Transverse colon (tissue), 4 donors: ENCODE results near the gene DGCR2. TPM values are rescaled to one million over a fixed set of nuclear protein-coding genes. Genes with fewer than 3 reads are reported as not detected.

ENCODE experiments used
- DNase-seq: peaks from one replicate; pipeline ENCODE4 v3.0.0-alpha.2; 2019
- H3K27ac ChIP-seq, 4 donors: fragments of 200-600 bp; sonication (generic); 2 replicates each; pipeline ENCODE4 v1.5.1; 2016 to 2018; ENCODE audit warnings: inconsistent platforms in 4 of 4
- H3K27me3 ChIP-seq: fragments of 200-600 bp; sonication (generic); 2 replicates; pipeline ENCODE4 v1.5.1; 2017; ENCODE audit warnings: inconsistent platforms
- H3K36me3 ChIP-seq, 4 donors: fragments of 200-600 bp; sonication (generic); 2 replicates each; pipeline ENCODE4 v1.5.1; 2017 to 2019; ENCODE audit warnings: inconsistent platforms in 4 of 4
- H3K4me1 ChIP-seq, 4 donors: fragments of 200-600 bp; sonication (generic); 2 replicates each; pipeline ENCODE4 v1.5.1; 2017 to 2020; ENCODE audit warnings: inconsistent platforms in 4 of 4
- H3K4me3 ChIP-seq, 4 donors: fragments of 200-600 bp; sonication (generic); 1 replicate in 1 of 4; 2 replicates in 3 of 4; pipeline versions ENCODE4 v1.5.1 to v1.6.1; 2017 to 2019; ENCODE audit warnings: inconsistent platforms in 4 of 4
- H3K9me3 ChIP-seq, 2 donors: fragments of 200-600 bp; sonication (generic); 2 replicates each; pipeline ENCODE4 v1.5.1; 2017 to 2019; ENCODE audit warnings: inconsistent platforms in 2 of 2
- CTCF ChIP-seq, 5 experiments: fragments of 200-600 bp in 3 of 5; fragments of 450-650 bp in 2 of 5; sonication (generic) in 3 of 5; IDR thresholded peaks; 1 replicate in 2 of 5; 2 replicates in 3 of 5; pipeline ENCODE4 v1.5.1; 2016 to 2017; ENCODE audit warnings: antibody characterized with exemption in 5 of 5, inconsistent platforms in 3 of 5, mild to moderate bottlenecking in 2 of 5, moderate library complexity in 1 of 5
- EP300 ChIP-seq: sonication (generic); formaldehyde crosslinking; IDR thresholded peaks from one replicate; pipeline ENCODE4 v1.6.1; 2017; ENCODE audit warnings: antibody characterized with exemption, low read depth
- POLR2A ChIP-seq: fragments of 450-650 bp; IDR thresholded peaks from one replicate; pipeline ENCODE4 v1.6.1; 2016; ENCODE audit warnings: antibody characterized with exemption, mild to moderate bottlenecking, moderate library complexity
- POLR2AphosphoS5 ChIP-seq, 3 donors: sonication (generic); formaldehyde crosslinking; IDR thresholded peaks; one replicate each; pipeline ENCODE4 v1.6.1; 2016; ENCODE audit warnings: antibody characterized with exemption in 3 of 3
- WGBS, 2 donors: methylation state at CpG; one replicate each; pipeline ENCODE4 v1.1.5; 2018; ENCODE audit warnings: low coverage in 1 of 2; 5-methylcytosine and 5-hydroxymethylcytosine counted together
- in situ Hi-C, 4 donors: fragments of 200-750 bp; cut with MboI; loops; one replicate each; pipeline versions ENCODE4 v1.15.0 to v1.15.1; 2017; ENCODE audit warnings: low sequenced_read_pairs in 3 of 4, low pct_ligation_motif_present in 1 of 4, low pct_unique_long_range_greater_than_20kb in 1 of 4
- intact Hi-C: fragments of 100-400 bp; cut with DNase I; formaldehyde crosslinking; loops from one replicate; pipeline ENCODE4 v1.15.1; 2023; ENCODE audit warnings: low total_unique reads
- total RNA-seq, 4 donors: library from RNA; depleted of rRNA; stranded (reverse); fragments of >200 nt; gene quantifications; one replicate each; pipeline ENCODE4 v1.1.0, GENCODE V29; 2016

The DGCR2 gene
- total RNA-seq, 4 donors from 2014 or later, result 71.6 to 106 (median 94.3) TPM

GRCh38 chr22:19094393-19094997, 27.7 kb downstream of the DGCR2 start:
- H3K4me3 ChIP-seq, result no peak overlapping the region
- no peak for TF ChIP-seq CTCF (IDR thresholded peaks at IDR 0.05)
- TF ChIP-seq EP300, result no peak
- TF ChIP-seq POLR2AphosphoS5 (IDR thresholded peaks at IDR 0.05), result no peak
- no peak for TF ChIP-seq POLR2A
- no peaks in the 10 kb centered on the region for H3K4me1 ChIP-seq
- in situ Hi-C loops, result no loop called here
- intact Hi-C loops, result no loop called here
- H3K27ac ChIP-seq, result no peak overlapping the region
- no peaks in the 10 kb centered on the region for H3K9me3 ChIP-seq
- WGBS, 2 donors, result 89 to 91% methylated on average over 3 to 4 of the region's 4 CpGs
- no peaks in the 10 kb centered on the region for H3K36me3 ChIP-seq
- no peak for DNase-seq
- H3K27me3 ChIP-seq, result no peaks in the 10 kb centered on the region

- in situ Hi-C loops, result no loop called here
- H3K4me3 ChIP-seq, result no peak overlapping the region
- 97 to 100% methylated on average over 3 to 4 of the region's 4 CpGs for WGBS, 2 donors
- no peaks in the 10 kb centered on the region for H3K27me3 ChIP-seq
- no peak for DNase-seq
- intact Hi-C loops, result no loop called here
- H3K9me3 ChIP-seq, result no peaks in the 10 kb centered on the region
- no peaks in the 10 kb centered on the region for H3K4me1 ChIP-seq
- H3K27ac ChIP-seq, result no peak overlapping the region
- TF ChIP-seq POLR2A (no peak), CTCF (IDR thresholded peaks at IDR 0.05) (no peak), EP300 (no peak), POLR2AphosphoS5 (IDR thresholded peaks at IDR 0.05) (no peak)
- H3K36me3 ChIP-seq, result no peaks in the 10 kb centered on the region
Measured at GRCh38 chr22:19092725-19093124, 29.5 kb downstream of the DGCR2 start.

- Histone ChIP-seq H3K27ac (no peak overlapping the region), H3K27me3 (no peaks in the 10 kb centered on the region), H3K4me1 (peaks cover 0 to 3% (median 0%) of the 10 kb centered on the region in 4 donors), H3K36me3 (no peaks in the 10 kb centered on the region), H3K9me3 (no peaks in the 10 kb centered on the region), H3K4me3 (no peak overlapping the region)
- no peak for DNase-seq
- in situ Hi-C loops (no loop called here), intact Hi-C loops (no loop called here)
- 58 to 74% methylated on average over 3 of the region's 3 CpGs for WGBS, 2 donors
- TF ChIP-seq CTCF (IDR thresholded peaks at IDR 0.05) (no peak), POLR2AphosphoS5 (IDR thresholded peaks at IDR 0.05) (no peak), POLR2A (no peak), EP300 (no peak)
Measured at GRCh38 chr22:19090586-19091127, 31.6 kb downstream of the DGCR2 start.

GRCh38 chr22:19090183-19090582, 32.0 kb downstream of the DGCR2 start:
- 90 to 92% methylated on average over 2 of the region's 2 CpGs for WGBS, 2 donors
- Histone ChIP-seq H3K27ac (no peak overlapping the region), H3K9me3 (no peaks in the 10 kb centered on the region), H3K4me1 (peaks cover 0 to 5% (median 3%) of the 10 kb centered on the region in 4 donors), H3K36me3 (no peaks in the 10 kb centered on the region), H3K27me3 (no peaks in the 10 kb centered on the region), H3K4me3 (no peak overlapping the region)
- no peak for DNase-seq
- TF ChIP-seq POLR2AphosphoS5 (IDR thresholded peaks at IDR 0.05) (no peak), POLR2A (no peak), CTCF (IDR thresholded peaks at IDR 0.05) (no peak), EP300 (no peak)
- intact Hi-C loops, result no loop called here
- in situ Hi-C loops, result no loop called here
